Testis (tissue), 2 donors: Measurements from ENCODE around the gene GCN1.

ENCODE experiments used
- CTCF ChIP-seq, 3 experiments: fragments of 450-650 bp in 2 of 3; fragments of 200-600 bp in 1 of 3; sonication (generic) in 1 of 3; IDR thresholded peaks; one replicate each; pipeline ENCODE4 v1.5.1; 2016 to 2019; ENCODE audit warnings: antibody characterized with exemption in 3 of 3, mild to moderate bottlenecking in 2 of 3, moderate library complexity in 1 of 3
- POLR2A ChIP-seq: fragments of 450-650 bp; IDR thresholded peaks from one replicate; pipeline ENCODE4 v1.6.1; 2017; ENCODE audit warnings: antibody characterized with exemption, mild to moderate bottlenecking, moderate library complexity

GRCh38 chr12:120145164-120145563, 49.4 kb downstream of the GCN1 start:
- no peak for TF ChIP-seq CTCF (IDR thresholded peaks at IDR 0.05)
- TF ChIP-seq POLR2A, result no peak
